GM18870 (cell line): Measurements from ENCODE around the gene RASSF4.

Source experiments
- ATAC-seq: cut with Tn5 transposase; IDR thresholded peaks from one replicate; pipeline ENCODE4 v1.9.1; 2021; ENCODE audit warnings: moderate library complexity; ENCODE audit not compliant: unreplicated experiment

The RASSF4 gene

GRCh38 chr10:44985175-44985681 lies 25.6 kb downstream of the RASSF4 start:
- no peak for ATAC-seq

- no peak for ATAC-seq
These were observed 26.6 kb downstream of the RASSF4 start for GRCh38 chr10:44986179-44986578.

GRCh38 chr10:44986670-44987069 lies 27.1 kb downstream of the RASSF4 start:
- no peak for ATAC-seq

- no peak for ATAC-seq
These were observed 29.5 kb downstream of the RASSF4 start for GRCh38 chr10:44988957-44989585.

GRCh38 chr10:44989597-44990301 lies 30.1 kb downstream of the RASSF4 start:
- no peak for ATAC-seq

GRCh38 chr10:44990302-44990655 lies 30.7 kb downstream of the RASSF4 start:
- no peak for ATAC-seq

GRCh38 chr10:44990965-44991364 lies 31.4 kb downstream of the RASSF4 start:
- ATAC-seq: no peak

- no peak for ATAC-seq
These were observed 32.0 kb downstream of the RASSF4 start for GRCh38 chr10:44991571-44991970.

- no peak for ATAC-seq
These were observed 32.6 kb downstream of the RASSF4 start for GRCh38 chr10:44992070-44992731.

GRCh38 chr10:44992732-44993225 lies 33.2 kb downstream of the RASSF4 start:
- no peak for ATAC-seq

- no peak for ATAC-seq
These were observed 33.8 kb downstream of the RASSF4 start for GRCh38 chr10:44993226-44993921.

GRCh38 chr10:44993922-44994751 lies 34.5 kb downstream of the RASSF4 start:
- no peak for ATAC-seq

- ATAC-seq: no peak
These were observed 35.3 kb downstream of the RASSF4 start for GRCh38 chr10:44994752-44995530.

GRCh38 chr10:44995581-44995913 lies 35.9 kb downstream of the RASSF4 start:
- no peak for ATAC-seq

- ATAC-seq: no peak
These were observed 36.5 kb downstream of the RASSF4 start for GRCh38 chr10:44995914-44996669.

GRCh38 chr10:44997105-44997748 lies 37.6 kb downstream of the RASSF4 start:
- ATAC-seq: no peak

GRCh38 chr10:44998146-44998631 lies 38.6 kb downstream of the RASSF4 start:
- no peak for ATAC-seq

- no peak for ATAC-seq
These were observed 40.6 kb downstream of the RASSF4 start for GRCh38 chr10:45000138-45000751.
